Mesangial cell (primary cell): ENCODE results near the gene CARD8. TPM values are rescaled to one million over a fixed set of nuclear protein-coding genes. Genes with fewer than 3 reads are reported as not detected.

Experiments
- total RNA-seq: library from RNA; depleted of rRNA; stranded (reverse); fragments of >200 nt; gene quantifications from 2 replicates; pipeline ENCODE4 v1.2.3, GENCODE V29; 2015

CARD8 gene, protein sequence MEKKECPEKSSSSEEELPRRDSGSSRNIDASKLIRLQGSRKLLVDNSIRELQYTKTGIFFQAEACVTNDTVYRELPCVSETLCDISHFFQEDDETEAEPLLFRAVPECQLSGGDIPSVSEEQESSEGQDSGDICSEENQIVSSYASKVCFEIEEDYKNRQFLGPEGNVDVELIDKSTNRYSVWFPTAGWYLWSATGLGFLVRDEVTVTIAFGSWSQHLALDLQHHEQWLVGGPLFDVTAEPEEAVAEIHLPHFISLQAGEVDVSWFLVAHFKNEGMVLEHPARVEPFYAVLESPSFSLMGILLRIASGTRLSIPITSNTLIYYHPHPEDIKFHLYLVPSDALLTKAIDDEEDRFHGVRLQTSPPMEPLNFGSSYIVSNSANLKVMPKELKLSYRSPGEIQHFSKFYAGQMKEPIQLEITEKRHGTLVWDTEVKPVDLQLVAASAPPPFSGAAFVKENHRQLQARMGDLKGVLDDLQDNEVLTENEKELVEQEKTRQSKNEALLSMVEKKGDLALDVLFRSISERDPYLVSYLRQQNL
- 13.0 and 13.2 TPM in 2 replicates for total RNA-seq

DNA sequence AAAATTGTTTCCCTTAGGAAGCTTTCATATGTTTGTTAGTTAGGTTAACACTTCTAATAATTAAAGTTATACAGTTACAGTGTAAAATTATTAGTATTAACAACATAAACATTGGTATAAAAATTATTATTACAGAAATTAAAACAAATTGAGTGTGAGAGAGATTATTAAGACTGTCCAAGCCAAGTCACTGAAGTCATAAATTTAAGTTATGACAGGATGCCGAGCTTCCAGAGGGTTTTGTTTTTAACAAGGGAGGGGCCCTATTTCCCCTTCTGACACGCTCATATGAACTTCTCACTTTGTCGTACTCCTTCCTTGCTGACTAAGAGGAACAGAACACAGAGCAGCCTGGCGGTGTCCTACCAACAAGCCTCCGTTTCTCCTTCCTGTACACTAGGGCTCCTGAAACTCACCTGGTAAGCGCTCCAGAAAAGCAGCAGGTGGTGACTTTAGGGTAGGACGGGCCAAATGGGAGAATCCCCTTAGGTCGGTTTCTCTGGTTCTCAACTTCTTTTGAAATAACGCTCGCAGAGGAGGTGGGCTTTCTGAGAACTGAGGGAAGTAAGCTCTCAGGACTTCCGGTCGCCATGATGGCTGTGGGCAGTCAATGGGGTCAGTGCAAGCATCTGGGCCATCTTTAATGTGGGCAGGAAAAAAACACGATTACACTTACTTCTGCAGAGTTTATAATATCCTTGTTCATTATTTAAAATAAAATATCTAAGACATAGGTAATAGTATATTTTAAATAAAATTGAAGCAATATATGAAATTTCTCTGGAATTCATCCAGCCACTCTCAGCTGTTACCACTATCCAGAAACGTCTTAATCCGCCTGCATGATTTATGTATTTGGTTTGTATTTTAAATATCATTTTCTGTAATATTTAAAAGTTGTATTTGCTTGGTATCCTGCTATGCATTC lies at the start of gene CARD8:
Gene CARD8 (minus strand): TSS at position 537 of the 928 bp plus-strand sequence. CDS start 14,892 bp downstream, outside the sequence.

DNA sequence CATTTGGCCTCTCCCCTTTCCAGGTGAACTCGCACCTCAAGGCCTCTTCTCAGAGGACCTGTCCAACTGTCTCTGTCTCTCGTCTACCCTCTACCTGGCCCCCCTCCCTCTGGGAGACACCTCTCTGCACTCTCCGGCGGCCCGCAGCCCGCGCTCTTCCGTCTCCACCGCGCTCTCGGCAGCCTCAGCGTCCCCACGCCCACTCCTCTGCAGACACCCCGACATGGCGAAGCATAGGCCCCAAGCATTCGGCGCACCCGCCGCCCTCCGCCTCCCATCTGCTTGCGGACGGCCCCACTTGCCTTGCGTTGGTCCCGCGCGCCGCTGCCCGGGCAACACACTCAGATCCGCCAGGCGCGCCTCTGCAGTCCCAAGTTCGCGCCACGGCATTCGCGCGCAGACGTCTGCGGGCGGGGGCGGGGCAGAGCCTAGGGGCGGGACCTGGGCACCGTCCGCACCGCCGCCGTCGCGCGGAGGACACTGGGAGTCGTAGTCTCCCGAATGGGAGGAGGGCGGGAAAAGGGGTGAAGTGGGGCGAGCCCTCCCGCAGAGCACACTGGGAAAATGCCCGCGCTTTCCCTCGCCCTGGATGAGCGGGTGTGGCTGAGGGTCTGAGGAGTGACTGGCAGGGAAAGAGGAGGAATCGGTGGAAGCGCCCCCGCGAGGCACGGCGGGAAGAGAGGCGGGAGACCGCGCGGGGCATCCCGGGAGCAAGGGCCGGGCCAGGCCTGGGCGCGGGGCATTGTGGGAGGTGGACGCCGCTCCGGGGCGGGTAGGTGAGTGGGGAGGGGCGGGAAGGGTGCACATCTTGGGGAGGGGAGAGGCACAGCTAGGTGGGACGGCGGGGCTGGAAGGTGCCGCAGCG lies 85.5 kb downstream of the CARD8 start, which contains the start of the genes LIG1 and ZSWIM9:
Gene LIG1 (minus strand): TSS at position 406 of the 865 bp plus-strand sequence. CDS start 4,778 bp downstream, outside the sequence.
Gene ZSWIM9 (plus strand): TSS at position 742 of the 865 bp plus-strand sequence. CDS start 1,123 bp downstream, outside the sequence.

Other genes starting within 250 kb of the CARD8 start
- not detected in 2 replicates for gene CABP5, start 211.8 kb downstream of the CARD8 start, total RNA-seq
- gene PLA2G4C, start 145.1 kb downstream of the CARD8 start, total RNA-seq, result 1.1 and 7.0 TPM in 2 replicates
- 15.5 and 66.3 TPM in 2 replicates for gene LIG1, start 85.6 kb downstream of the CARD8 start, total RNA-seq
- 2.3 and 3.8 TPM in 2 replicates for gene ZSWIM9, start 85.2 kb downstream of the CARD8 start, total RNA-seq
- 0.33 and 0.89 TPM in 2 replicates for gene ZNF114, start 14.2 kb upstream of the CARD8 start, total RNA-seq
- 142 and 190 TPM in 2 replicates for gene EMP3, start 69.6 kb upstream of the CARD8 start, total RNA-seq
- 3.7 and 8.6 TPM in 2 replicates for gene TMEM143, start 108.0 kb upstream of the CARD8 start, total RNA-seq
- 0.51 TPM in 1 of 2 replicates, not detected in the other for gene SYNGR4, start 108.5 kb upstream of the CARD8 start, total RNA-seq
- gene KDELR1, start 135.6 kb upstream of the CARD8 start, total RNA-seq, result 167 and 216 TPM in 2 replicates
- gene GRIN2D, start 137.8 kb upstream of the CARD8 start, total RNA-seq, result 0.49 and 1.3 TPM in 2 replicates
- 36.4 and 46.9 TPM in 2 replicates for gene GRWD1, start 190.1 kb upstream of the CARD8 start, total RNA-seq
- 0.25 and 0.65 TPM in 2 replicates for gene KCNJ14, start 199.7 kb upstream of the CARD8 start, total RNA-seq
- gene CYTH2, start 213.5 kb upstream of the CARD8 start, total RNA-seq, result 53.8 and 56.8 TPM in 2 replicates